GM12878 (cell line): ENCODE data around the gene MARCHF6. TPM values are rescaled to one million over a fixed set of nuclear protein-coding genes. Genes with fewer than 3 reads are reported as not detected.

ENCODE experiments used
- ATAC-seq: fragments of 200-7000 bp; cut with Tn5 transposase; 3 replicates; pipeline ENCODE4 v1.9.1; 2020; ENCODE audit warnings: mild to moderate bottlenecking, moderate library complexity
- BruUV-seq: library from RNA; stranded (reverse); fragments of 400-500 nt; replicated peaks from 2 replicates; lab custom pipeline; 2021; lab: Mats Ljungman, UMichigan
- CTCF ChIA-PET: fragments of 300-600 bp; sonication (Branson Sonifier 250); formaldehyde crosslinking; extraction: SDS; loops from one replicate; lab custom pipeline; 2021; ENCODE audit warnings: inconsistent platforms; lab: Yijun Ruan, JAX
- POLR2A ChIA-PET: fragments of 350-600 bp; formaldehyde crosslinking; extraction: SDS; loops from one replicate; lab custom pipeline; 2021; ENCODE audit warnings: inconsistent platforms; lab: Charles Lee
- RAD21 ChIA-PET: fragments of 300-600 bp; sonication (Branson Sonifier 250); formaldehyde crosslinking; loops from one replicate; lab custom pipeline; 2023; ENCODE audit warnings: antibody characterized with exemption; ENCODE audit not compliant: unreplicated experiment; lab: Charles Lee
- SMC1A ChIA-PET: fragments of 300-600 bp; sonication (Branson Sonifier 250); formaldehyde crosslinking; loops from one replicate; lab custom pipeline; 2023; ENCODE audit not compliant: unreplicated experiment, uncharacterized antibody; lab: Charles Lee
- DNase-seq: peaks from one replicate; pipeline ENCODE4 v3.0.0-alpha.2; 2011; ENCODE audit warnings: low read depth, low spot score
- FAIRE-seq: peaks from 3 replicates; lab custom pipeline; 2011; peaks lifted over from hg19 to GRCh38; lab: Jason Lieb, UNC
- H2AFZ ChIP-seq: 2 replicates; pipeline ENCODE4 v1.6.0; 2011; ENCODE audit warnings: low read depth, low read length, control low read depth; ENCODE audit not compliant: control insufficient read depth
- H3K27ac ChIP-seq: 2 replicates; pipeline ENCODE4 v1.5.1; 2011; ENCODE audit warnings: control low read depth; ENCODE audit not compliant: control insufficient read depth, insufficient read depth
- H3K27me3 ChIP-seq, 2 experiments: replicated peaks in 1 of 2; 2 replicates each; pipeline versions ENCODE4 v1.6.0 to v1.6.1; 2011; ENCODE audit warnings: low read length in 1 of 2; ENCODE audit not compliant: control insufficient read depth in 2 of 2, insufficient read depth in 2 of 2
- H3K36me3 ChIP-seq, 2 experiments: 2 replicates each; pipeline ENCODE4 v1.5.1; 2011; ENCODE audit warnings: low read length in 1 of 2; ENCODE audit not compliant: control insufficient read depth in 2 of 2, insufficient read depth in 2 of 2
- H3K4me1 ChIP-seq: 2 replicates; pipeline ENCODE4 v1.6.1; 2011; ENCODE audit warnings: mild to moderate bottlenecking, low read length, moderate library complexity, mixed read lengths; ENCODE audit not compliant: control insufficient read depth, insufficient read depth
- H3K4me2 ChIP-seq: 2 replicates; pipeline ENCODE4 v1.6.0; 2011; ENCODE audit warnings: control low read depth; ENCODE audit not compliant: control insufficient read depth, insufficient read depth
- H3K4me3 ChIP-seq: fragments of 200-600 bp; sonication (generic); 2 replicates; pipeline ENCODE4 v1.5.1; 2016
- H3K79me2 ChIP-seq: 2 replicates; pipeline ENCODE4 v1.6.0; 2011; ENCODE audit warnings: low read length; ENCODE audit not compliant: control insufficient read depth, insufficient read depth
- H3K9ac ChIP-seq: 2 replicates; pipeline ENCODE4 v1.8.0; 2011; ENCODE audit warnings: low read length, control low read depth, mixed read lengths; ENCODE audit not compliant: control insufficient read depth, insufficient read depth
- H3K9me3 ChIP-seq: replicated peaks from 3 replicates; pipeline ENCODE4 v1.5.1; 2011; ENCODE audit warnings: mild to moderate bottlenecking, low read length; ENCODE audit not compliant: control insufficient read depth, insufficient read depth
- H4K20me1 ChIP-seq: 2 replicates; pipeline ENCODE4 v1.6.0; 2011; ENCODE audit not compliant: control insufficient read depth, insufficient read depth
- BHLHE40 ChIP-seq, 2 experiments: fragments of 450-650 bp in 1 of 2; IDR thresholded peaks; 2 replicates each; pipeline ENCODE4 v1.6.1; 2011 to 2017; ENCODE audit warnings: low read depth in 2 of 2, borderline replicate concordance in 1 of 2, improper control_type of control experiment in 1 of 2, low read length in 1 of 2, mild to moderate bottlenecking in 1 of 2
- ESRRA ChIP-seq: IDR thresholded peaks from 2 replicates; pipeline ENCODE4 v1.6.1; 2012; ENCODE audit warnings: mild to moderate bottlenecking, low read length, improper control_type of control experiment
- MEF2A ChIP-seq: IDR thresholded peaks from 2 replicates; pipeline ENCODE4 v1.6.1; 2011; ENCODE audit warnings: low read depth, mild to moderate bottlenecking, low read length, moderate library complexity; ENCODE audit not compliant: insufficient read depth
- PAX8 ChIP-seq: fragments of 450-650 bp; IDR thresholded peaks from 2 replicates; pipeline ENCODE4 v1.6.1; 2017; ENCODE audit warnings: mild to moderate bottlenecking, moderate library complexity
- RAD21 ChIP-seq: IDR thresholded peaks from 2 replicates; pipeline ENCODE4 v1.6.1; 2011; ENCODE audit warnings: mild to moderate bottlenecking, low read depth, low read length, moderate library complexity; ENCODE audit not compliant: insufficient read depth
- RCOR1 ChIP-seq: conservative IDR thresholded peaks from 2 replicates; pipeline ENCODE4 v1.6.1; 2012; ENCODE audit warnings: low read depth, low read length, improper control_type of control experiment
- SMC3 ChIP-seq: IDR thresholded peaks from 2 replicates; pipeline ENCODE4 v1.6.1; 2011; ENCODE audit warnings: low read length, improper control_type of control experiment, borderline replicate concordance
- SREBF1 ChIP-seq: IDR thresholded peaks from 2 replicates; pipeline ENCODE4 v1.6.1; 2012; ENCODE audit warnings: mild to moderate bottlenecking, low read length
- TBL1XR1 ChIP-seq: IDR thresholded peaks from 2 replicates; pipeline ENCODE4 v1.6.1; 2012; ENCODE audit warnings: low read depth, low read length, improper control_type of control experiment
- ZNF207 ChIP-seq: fragments of 450-650 bp; IDR thresholded peaks from 2 replicates; pipeline ENCODE4 v1.6.1; 2014; ENCODE audit warnings: antibody characterized with exemption, mild to moderate bottlenecking, borderline replicate concordance
- in situ Hi-C: fragments of 300-500 bp; cut with MboI; formaldehyde crosslinking; loops from 9 replicates; pipeline ENCODE4 v1.14.3; 2018; ENCODE audit warnings: mixed read lengths
- intact Hi-C: fragments of 100-400 bp; cut with micrococcal nuclease; formaldehyde crosslinking; loops from one replicate; pipeline ENCODE4 v1.14.2; 2022; ENCODE audit not compliant: unreplicated experiment
- polyA plus RNA-seq, 11 experiments: library from polyadenylated mRNA; depleted of rRNA in 4 of 11; unstranded in 6 of 11; stranded (reverse) in 5 of 11; fragments of >200 nt; fragmentation: Nextera tagmentation in 4 of 11; fragmentation: Illumina TruSeq in 1 of 11; extraction: Ambion mirVana in 4 of 11; extraction: Trizol in 1 of 11; gene quantifications; 1 replicate in 1 of 11; 2 replicates in 10 of 11; pipeline versions ENCODE4 v1.2.1 to v1.2.3, GENCODE V29; 2011 to 2016; ENCODE audit warnings: inconsistent platforms in 2 of 11, missing spikeins in 2 of 11, low read depth in 1 of 11
- total RNA-seq, 4 experiments: library from RNA; depleted of rRNA in 3 of 4; stranded (reverse); fragments of >200 nt in 3 of 4; fragmentation: Illumina TruSeq in 1 of 4; extraction: Trizol in 1 of 4; gene quantifications; 2 replicates each; pipeline versions ENCODE4 v1.2.1 to v1.2.3, GENCODE V29; 2013 to 2021
- TF ChIP-seq, protein P1 (sequence below): fragments of 450-650 bp; IDR thresholded peaks from 2 replicates; pipeline ENCODE4 v1.6.1; 2018; ENCODE audit warnings: borderline replicate concordance, mild to moderate bottlenecking; ENCODE audit not compliant: partially characterized antibody
- TF ChIP-seq, protein P2 (sequence below): IDR thresholded peaks from 2 replicates; pipeline ENCODE4 v1.6.1; 2012; ENCODE audit warnings: low read depth, low read length, improper control_type of control experiment
- TF ChIP-seq, protein P3 (sequence below): fragments of 450-650 bp; IDR thresholded peaks from 2 replicates; pipeline ENCODE4 v1.6.1; 2016; ENCODE audit warnings: mild to moderate bottlenecking

MARCHF6 gene
- total and polyA plus RNA-seq, 10 of the 15 experiments (the other 5 are each of a cell fraction or from before 2014, with no cell fraction given), result 39.1 to 172 (median 61.0) TPM

DNA sequence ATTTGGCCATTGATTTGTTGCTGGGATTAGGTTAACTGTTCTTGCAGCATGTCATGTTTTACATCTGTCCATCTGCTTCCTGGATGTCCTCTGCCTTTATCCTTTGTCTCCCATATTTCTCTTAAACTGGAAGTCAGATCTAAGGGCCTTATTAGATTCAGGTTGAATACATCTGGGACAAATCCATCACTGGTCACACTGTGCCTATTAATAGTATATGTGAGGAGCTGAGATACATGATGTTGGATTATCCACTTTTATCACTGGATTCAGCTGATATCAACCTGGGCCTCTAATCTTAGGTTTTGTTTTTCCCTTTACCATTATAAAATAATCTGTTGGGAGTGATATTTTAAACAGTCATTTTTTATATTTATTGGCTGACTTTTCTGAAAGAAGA, 46.3 kb downstream of the MARCHF6 start:
- DNase-seq (no peak), ATAC-seq (no peak), FAIRE-seq (no peak)
- H3K27me3 ChIP-seq, result no peaks in the 10 kb centered on the region
- peaks cover 10% of the 10 kb centered on the region; the same call in 1 of the 2 replicates for H3K4me1 ChIP-seq
- no TSS peak for BruUV-seq
- in situ Hi-C loops (no loop called here), intact Hi-C loops (loop anchor here (5.0 kb wide), 1 partner anchor 43 kb away; no protein-coding TSS in a partner anchor)
- no peak overlapping the region for H3K9ac ChIP-seq
- CTCF ChIA-PET, result no interaction called here
- H3K9me3 ChIP-seq, result no peaks in the 10 kb centered on the region
- H3K4me3 ChIP-seq, result no peak overlapping the region
- TF ChIP-seq BHLHE40 (IDR thresholded peaks at IDR 0.05; ENCODE audit: borderline replicate concordance in 1 of 2, low read depth in 2 of 2, low read length in 1 of 2) (no peak), RAD21 (no peak), SMC3 (no peak), MEF2A (no peak), TBL1XR1 (no peak), PAX8 (no peak), RCOR1 (no peak), ZNF207 (no peak), SREBF1 (no peak), ESRRA (no peak)
- TF ChIP-seq, protein P1, sequence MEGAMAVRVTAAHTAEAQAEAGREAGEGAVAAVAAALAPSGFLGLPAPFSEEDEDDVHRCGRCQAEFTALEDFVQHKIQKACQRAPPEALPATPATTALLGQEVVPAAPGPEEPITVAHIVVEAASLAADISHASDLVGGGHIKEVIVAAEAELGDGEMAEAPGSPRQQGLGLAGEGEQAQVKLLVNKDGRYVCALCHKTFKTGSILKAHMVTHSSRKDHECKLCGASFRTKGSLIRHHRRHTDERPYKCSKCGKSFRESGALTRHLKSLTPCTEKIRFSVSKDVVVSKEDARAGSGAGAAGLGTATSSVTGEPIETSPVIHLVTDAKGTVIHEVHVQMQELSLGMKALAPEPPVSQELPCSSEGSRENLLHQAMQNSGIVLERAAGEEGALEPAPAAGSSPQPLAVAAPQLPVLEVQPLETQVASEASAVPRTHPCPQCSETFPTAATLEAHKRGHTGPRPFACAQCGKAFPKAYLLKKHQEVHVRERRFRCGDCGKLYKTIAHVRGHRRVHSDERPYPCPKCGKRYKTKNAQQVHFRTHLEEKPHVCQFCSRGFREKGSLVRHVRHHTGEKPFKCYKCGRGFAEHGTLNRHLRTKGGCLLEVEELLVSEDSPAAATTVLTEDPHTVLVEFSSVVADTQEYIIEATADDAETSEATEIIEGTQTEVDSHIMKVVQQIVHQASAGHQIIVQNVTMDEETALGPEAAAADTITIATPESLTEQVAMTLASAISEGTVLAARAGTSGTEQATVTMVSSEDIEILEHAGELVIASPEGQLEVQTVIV, result no peak
- TF ChIP-seq, protein P2, sequence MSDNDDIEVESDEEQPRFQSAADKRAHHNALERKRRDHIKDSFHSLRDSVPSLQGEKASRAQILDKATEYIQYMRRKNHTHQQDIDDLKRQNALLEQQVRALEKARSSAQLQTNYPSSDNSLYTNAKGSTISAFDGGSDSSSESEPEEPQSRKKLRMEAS, result no peak
- TF ChIP-seq, protein P3, sequence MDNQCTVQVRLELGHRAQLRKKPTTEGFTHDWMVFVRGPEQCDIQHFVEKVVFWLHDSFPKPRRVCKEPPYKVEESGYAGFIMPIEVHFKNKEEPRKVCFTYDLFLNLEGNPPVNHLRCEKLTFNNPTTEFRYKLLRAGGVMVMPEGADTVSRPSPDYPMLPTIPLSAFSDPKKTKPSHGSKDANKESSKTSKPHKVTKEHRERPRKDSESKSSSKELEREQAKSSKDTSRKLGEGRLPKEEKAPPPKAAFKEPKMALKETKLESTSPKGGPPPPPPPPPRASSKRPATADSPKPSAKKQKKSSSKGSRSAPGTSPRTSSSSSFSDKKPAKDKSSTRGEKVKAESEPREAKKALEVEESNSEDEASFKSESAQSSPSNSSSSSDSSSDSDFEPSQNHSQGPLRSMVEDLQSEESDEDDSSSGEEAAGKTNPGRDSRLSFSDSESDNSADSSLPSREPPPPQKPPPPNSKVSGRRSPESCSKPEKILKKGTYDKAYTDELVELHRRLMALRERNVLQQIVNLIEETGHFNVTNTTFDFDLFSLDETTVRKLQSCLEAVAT, result no peak
- H3K79me2 ChIP-seq, result no peaks in the 10 kb centered on the region
- SMC1A ChIA-PET, result interaction anchor here (0.8 to 1.3 kb wide), 2 partner anchors 42 to 47 kb away, joined by 3 read pairs; partner anchors contain the start of gene MARCHF6
- no peak overlapping the region for H3K27ac ChIP-seq
- H3K4me2 ChIP-seq, result no peak overlapping the region
- H3K36me3 ChIP-seq, result peaks cover 6 to 21% of the 10 kb centered on the region in 2 experiments
- POLR2A ChIA-PET, result no interaction called here
- RAD21 ChIA-PET, result no interaction called here
- no peak overlapping the region for H2AFZ ChIP-seq
- no peaks in the 10 kb centered on the region; the same call in 1 of the 2 replicates for H4K20me1 ChIP-seq
